Prostate gland (tissue), 2 donors: ENCODE measurements around the gene C1orf174.

ENCODE experiments used
- POLR2A ChIP-seq: fragments of 450-650 bp; IDR thresholded peaks from one replicate; pipeline ENCODE4 v1.6.1; 2016; ENCODE audit warnings: antibody characterized with exemption, mild to moderate bottlenecking
- POLR2AphosphoS5 ChIP-seq: sonication (generic); formaldehyde crosslinking; IDR thresholded peaks from one replicate; pipeline ENCODE4 v1.6.1; 2017; ENCODE audit warnings: antibody characterized with exemption
- TF ChIP-seq, protein P1 (sequence below), 4 experiments: fragments of 200-600 bp in 2 of 4; fragments of 450-650 bp in 2 of 4; sonication (generic) in 2 of 4; IDR thresholded peaks; 1 replicate in 3 of 4; 2 replicates in 1 of 4; pipeline ENCODE4 v1.5.1; 2016 to 2019; ENCODE audit warnings: antibody characterized with exemption in 4 of 4, mild to moderate bottlenecking in 2 of 4, moderate library complexity in 2 of 4

DNA sequence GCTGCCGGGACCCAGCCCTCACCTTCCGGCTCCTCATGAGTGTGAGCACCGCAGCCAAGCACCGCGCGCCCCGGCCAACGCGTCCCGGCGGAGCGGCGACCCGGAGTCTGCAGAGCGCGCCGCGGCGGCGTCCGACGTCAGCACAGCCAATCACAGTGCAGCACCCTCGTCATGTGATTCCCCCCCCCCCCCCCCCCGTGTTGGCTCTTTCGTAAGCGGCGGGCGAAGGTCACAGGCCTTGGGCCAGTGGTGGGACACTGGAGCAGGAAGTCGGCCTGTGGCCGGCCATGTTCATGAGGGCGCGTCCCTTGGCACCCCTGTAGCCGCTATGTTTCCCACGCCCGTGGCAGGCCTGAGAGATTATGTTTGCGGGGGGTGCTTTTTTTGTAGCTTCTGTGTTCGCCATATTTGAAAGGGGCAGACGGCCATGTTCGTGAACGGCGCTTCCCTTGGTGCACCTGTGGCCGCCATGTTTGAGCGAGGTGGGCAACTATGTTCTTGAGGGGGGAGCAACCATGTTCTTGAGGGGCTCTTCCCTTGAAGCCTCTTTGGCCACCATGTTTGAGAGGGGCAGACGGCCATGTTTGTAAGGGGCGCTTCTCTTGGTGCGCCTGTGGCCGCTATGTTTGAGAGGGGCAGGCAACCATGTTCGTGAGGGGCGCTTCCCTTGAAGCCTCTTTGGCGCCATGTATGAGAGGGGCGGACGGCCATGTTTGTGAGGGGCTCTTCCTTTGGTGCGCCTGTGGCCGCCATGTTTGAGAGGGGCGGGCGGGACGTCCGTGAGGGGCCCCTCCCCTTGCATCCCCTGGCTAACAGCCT lies at the start of gene C1orf174:
- TF ChIP-seq POLR2AphosphoS5 = peak; percentile 68
- no peak for TF ChIP-seq POLR2A
- TF ChIP-seq, protein P1, sequence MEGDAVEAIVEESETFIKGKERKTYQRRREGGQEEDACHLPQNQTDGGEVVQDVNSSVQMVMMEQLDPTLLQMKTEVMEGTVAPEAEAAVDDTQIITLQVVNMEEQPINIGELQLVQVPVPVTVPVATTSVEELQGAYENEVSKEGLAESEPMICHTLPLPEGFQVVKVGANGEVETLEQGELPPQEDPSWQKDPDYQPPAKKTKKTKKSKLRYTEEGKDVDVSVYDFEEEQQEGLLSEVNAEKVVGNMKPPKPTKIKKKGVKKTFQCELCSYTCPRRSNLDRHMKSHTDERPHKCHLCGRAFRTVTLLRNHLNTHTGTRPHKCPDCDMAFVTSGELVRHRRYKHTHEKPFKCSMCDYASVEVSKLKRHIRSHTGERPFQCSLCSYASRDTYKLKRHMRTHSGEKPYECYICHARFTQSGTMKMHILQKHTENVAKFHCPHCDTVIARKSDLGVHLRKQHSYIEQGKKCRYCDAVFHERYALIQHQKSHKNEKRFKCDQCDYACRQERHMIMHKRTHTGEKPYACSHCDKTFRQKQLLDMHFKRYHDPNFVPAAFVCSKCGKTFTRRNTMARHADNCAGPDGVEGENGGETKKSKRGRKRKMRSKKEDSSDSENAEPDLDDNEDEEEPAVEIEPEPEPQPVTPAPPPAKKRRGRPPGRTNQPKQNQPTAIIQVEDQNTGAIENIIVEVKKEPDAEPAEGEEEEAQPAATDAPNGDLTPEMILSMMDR (IDR thresholded peaks at IDR 0.05) = no peak
